GM18520 (cell line): ENCODE data around the gene UNC13B.
"Not testable (repeated sequence)": the region's sequence is repeated elsewhere in the genome, so short reads cannot be mapped to it uniquely, and the experiment has no call there.

Source experiments
- ATAC-seq: cut with Tn5 transposase; IDR thresholded peaks from one replicate; pipeline ENCODE4 v1.9.1; 2021; ENCODE audit not compliant: unreplicated experiment

The UNC13B gene

DNA sequence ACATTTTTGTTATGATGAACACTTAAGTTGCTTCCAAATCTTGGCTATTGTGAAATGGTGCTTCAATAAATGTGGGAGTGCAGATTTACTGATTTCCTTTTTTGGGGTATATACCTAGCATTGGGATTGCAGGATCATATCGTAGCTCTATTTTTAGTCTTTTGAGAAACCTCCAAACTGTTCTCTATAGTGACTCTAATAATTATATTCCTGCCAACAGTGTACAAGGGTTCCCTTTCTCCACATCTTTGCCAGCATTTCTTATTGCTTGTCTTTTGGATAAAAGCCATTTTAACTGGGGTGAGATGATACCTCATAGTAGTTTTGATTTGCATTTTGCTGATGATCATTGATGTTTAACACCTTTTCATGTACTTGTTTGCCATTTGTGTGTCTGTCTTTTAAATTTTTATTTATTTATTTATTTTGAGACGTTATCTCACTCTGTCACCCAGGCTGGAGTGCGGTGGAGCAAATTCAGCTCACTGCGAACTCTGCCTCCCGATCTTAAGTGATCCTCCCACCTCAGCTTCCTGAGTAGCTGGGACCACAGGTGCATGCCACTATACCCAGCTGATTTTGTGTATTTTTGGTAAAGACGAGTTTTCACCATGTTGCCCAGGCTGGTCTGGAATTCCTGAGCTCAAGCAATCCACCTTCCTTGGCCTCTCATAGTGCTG lies 59.0 kb downstream of the UNC13B start:
- no peak for ATAC-seq

DNA sequence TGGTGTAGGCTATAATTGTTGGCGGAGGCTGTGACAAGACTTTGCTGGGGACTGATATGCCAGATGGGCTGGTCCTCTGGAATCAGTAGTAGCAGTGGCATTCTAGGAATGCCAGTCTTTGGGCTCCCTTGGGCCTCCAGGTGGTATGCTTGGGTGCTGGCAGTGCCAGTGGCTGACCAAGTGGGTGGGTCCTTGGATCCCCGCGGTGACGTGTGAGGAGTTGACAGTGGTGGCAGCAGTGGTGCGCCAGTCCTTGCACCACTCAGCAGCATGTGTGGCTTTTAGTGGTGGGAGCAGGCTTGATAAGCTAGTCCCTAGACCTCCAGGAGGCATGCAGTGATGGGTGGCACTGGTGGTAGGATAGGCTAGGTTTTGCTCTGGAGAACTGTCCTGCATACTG lies 63.9 kb downstream of the UNC13B start:
- no peak for ATAC-seq

- no peak for ATAC-seq
These were observed 64.8 kb downstream of the UNC13B start for GRCh38 chr9:35226651-35227050.

DNA sequence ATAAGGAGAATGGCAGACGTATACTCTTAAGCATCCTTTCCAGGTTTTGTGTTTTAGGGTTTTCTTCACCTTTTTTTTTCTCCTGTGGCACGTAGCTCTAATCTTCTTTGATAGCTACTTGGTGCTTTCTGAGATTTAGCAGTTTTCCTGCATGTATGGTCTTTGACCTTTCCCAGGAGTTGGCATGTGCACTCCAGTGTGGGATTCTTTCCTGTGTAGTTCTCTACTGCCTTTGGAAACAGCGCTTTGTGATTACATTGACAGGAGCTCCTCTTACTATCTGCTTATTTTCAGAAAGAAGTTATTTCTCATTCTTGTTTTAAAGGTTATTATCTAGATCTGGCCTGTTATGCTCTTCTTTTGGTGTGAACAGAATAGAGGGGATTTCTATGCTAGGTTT lies 65.5 kb downstream of the UNC13B start:
- ATAC-seq: no peak

- no peak for ATAC-seq
These were observed 67.4 kb downstream of the UNC13B start for GRCh38 chr9:35229066-35229778.

- no peak for ATAC-seq
These were observed 68.0 kb downstream of the UNC13B start for GRCh38 chr9:35229779-35230143.

DNA sequence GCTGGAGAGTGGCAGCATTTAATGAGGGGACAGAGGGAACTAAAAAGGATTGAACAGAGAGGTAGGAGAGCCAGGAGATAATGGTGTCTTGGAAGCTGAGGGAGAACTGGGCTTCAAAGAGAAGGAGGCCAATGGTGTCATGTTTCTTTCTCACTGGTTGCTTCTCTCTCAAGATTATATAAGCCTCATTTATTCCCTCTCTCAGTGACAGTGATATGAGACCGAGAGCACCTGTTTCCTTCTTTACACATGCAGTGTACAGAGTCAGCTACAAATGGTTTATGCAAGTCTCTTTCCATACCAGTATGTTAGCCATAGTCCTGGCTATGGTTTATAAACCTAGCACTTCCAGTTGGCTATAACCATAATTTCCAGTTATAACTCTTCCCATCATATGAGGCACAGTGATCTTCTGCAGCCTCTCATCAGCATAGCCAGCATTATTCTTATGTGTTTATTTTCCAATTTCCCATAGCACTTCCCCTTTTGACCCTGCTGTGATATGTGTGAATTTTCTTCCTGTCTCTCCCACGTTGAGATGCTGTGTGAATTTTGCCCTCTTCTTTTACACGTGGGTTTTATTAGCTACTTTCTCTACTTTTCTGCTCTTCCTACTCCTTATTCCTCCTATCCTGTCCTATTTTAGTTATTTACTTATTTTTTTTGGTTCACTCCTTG lies 71.2 kb downstream of the UNC13B start:
- no peak for ATAC-seq

DNA sequence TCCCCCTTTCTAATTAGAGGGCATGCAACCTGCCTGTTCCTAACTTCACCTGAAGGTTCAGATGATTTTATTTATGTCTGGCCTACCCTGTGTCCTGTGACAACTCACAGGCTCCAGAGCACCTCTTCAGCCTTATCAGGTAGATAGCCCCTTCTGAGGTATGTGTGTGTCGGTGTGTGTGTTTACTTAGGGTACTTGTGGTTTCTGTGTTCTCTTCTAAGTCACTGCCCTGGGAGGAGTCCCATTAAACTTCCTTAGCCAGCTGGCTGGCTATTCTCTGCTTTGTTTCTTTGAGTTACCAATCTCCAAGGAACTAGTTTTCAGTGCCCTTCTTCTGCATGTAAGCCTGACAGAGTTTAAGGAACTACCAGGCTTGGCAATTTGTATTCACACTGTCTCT lies 74.9 kb downstream of the UNC13B start:
- ATAC-seq: no peak

DNA sequence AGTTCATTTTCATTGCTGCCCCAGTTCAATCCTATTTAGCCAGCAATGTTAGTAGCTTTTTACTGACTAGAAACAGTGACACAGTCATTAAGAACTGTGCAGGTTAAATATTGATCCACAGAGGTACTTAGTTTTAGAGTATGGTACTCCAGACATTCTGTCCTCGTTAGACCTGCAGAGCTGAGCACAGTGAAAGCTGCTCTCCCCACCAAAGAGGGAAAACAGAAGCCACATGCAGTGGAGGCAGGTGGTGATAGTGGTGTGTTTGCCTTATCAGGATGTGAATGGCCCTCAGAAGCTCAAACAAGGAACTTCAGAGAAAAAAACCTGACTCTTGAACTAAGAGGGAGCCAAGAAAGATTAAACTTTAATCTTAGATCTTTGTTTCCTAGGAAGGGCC lies 75.5 kb downstream of the UNC13B start:
- no peak for ATAC-seq

DNA sequence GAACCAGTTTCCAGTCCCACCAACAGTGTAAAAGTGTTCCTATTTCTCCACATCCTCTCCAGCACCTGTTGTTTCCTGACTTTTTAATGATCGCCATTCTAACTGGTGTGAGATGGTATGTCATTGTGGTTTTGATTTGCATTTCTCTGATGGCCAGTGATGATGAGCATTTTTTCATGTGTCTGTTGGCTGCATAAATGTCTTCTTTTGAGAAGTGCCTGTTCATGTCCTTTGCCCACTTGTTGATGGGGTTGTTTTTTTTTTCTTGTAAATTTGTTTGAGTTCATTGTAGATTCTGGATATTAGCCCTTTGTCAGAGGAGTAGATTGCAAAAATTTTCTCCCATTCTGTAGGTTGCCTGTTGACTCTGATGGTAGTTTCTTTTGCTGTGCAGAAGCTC lies 84.1 kb downstream of the UNC13B start:
- not testable (repeated sequence) for ATAC-seq

- ATAC-seq: no peak
These were observed 91.3 kb downstream of the UNC13B start for GRCh38 chr9:35253075-35253474.

DNA sequence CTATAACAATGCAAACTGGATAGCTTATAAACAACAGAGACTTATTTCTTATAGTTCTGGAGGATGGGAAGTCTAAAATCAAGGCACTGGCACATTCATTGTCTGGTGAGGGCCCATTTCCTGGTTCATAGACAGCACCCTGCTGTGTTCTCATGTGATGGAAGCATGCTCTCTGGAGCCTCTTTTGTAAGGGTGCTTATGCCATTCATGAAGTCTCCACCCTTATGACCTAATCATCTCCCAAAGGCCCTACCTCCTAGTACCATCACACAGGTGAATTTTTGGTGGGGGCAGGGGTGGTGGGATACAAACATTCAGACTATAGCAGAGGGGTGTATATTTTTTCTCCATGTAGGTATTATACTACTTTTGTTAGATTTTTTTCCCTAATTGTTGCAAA lies 92.4 kb downstream of the UNC13B start:
- no peak for ATAC-seq

DNA sequence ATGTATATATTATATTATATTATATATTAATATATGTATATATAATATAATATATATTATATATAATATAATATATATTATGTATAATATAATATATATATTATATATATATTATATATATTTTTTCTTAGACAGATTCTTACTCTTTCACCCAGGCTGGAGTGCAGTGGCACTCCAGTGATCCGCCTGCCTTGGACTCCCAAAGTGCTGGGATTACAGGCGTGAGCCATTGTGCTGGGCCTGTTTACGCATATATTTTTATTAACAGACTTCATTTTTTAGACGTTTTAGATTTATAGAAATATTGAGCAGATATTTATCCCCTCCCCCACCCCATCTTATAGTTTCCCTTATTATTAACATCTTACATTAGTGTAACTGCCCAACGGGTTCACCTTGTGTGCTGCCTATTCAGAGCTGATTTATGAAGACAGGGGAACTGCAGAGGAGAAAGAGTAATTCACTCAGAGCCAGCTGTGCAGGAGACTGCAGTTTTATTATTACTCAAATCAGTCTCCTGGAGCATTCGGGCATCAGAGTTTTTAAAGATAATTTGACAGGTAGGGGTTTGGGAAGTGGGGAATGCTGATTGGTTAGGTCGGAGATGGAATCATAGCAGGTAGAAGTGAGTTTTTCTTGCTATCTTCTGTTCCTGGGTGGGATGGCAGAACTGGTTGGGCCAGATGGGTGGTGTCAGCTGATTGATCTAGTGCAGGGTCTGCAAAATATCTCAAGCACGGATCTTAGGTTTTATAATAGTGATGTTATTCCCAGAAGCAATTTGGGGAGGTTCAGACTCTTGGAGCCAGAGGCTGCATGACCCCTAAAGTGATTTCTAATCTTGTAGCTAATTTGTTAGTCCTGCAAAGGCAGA lies 93.4 kb downstream of the UNC13B start:
- ATAC-seq: no peak

DNA sequence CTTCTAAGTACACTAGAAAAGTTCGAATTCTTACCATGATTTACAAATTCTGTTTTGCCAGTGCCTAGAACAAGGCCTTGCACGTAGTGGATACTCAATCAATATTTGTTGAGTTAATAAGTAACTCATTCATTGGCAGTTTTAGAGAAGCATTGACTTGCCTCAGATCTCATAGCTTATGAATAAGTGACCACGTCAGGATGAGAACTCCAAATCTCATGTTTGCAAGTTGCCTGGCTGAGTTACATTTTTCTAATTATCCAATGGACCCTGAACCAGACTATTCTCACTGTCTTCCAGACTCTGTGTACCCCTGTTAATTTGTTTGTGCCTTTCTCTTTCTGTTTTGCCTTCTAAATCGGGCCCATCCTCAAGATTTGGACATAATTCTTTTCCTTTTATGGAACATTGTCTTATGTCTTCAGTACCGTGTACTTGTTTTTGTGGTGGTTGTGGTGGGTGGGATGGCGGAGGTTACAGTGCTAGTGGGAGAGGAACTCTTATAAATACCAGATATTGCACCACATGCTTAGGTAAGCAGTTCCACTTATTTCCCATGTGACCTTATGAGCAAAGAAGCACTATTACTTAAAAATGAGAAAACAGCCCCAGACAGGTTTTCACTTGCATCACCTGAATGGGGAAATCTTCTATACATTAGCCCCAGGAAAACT lies 96.3 kb downstream of the UNC13B start:
- ATAC-seq: no peak

GRCh38 chr9:35258660-35259474 lies 97.1 kb downstream of the UNC13B start:
- ATAC-seq: no peak

GRCh38 chr9:35260186-35260585 lies 98.4 kb downstream of the UNC13B start:
- ATAC-seq: no peak

DNA sequence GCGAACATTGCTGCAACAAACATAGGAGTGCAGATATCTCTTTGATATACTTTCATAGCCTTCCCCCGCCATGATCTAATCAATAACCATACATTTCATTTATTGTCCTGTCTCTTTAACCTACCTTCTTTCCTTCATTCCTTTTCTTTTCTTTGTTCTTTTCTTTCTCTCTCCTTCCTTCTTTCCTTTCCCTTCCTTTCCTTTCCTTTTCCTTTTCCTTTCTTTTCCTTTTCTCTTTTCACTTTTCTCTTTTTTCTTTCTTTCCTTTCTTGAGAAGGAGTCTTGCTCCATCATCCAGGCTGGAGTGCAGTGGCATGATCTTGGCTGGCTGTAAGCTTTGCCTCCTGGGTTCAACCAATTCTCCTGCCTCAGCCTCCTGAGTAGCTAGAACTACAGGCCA lies 100.3 kb downstream of the UNC13B start:
- no peak for ATAC-seq

DNA sequence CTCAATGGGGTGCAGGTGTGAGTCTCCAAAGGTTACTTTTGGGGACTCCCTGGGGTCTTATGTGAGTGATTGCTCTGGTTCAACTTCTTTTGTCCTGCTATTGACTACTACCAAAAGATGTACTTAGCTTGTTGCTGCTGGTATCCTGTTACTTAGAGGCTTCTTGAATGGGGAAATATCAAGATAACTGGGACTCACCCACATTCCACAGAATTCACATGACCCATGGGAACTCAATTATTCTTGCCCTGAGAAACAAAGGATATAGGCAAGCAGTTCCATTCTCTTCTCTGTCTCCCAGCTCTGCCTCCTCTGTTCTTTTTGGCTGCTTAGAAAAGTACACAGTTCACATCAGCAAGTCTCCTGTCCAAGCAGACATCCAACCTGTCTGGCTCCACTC lies 105.9 kb downstream of the UNC13B start:
- no peak for ATAC-seq

DNA sequence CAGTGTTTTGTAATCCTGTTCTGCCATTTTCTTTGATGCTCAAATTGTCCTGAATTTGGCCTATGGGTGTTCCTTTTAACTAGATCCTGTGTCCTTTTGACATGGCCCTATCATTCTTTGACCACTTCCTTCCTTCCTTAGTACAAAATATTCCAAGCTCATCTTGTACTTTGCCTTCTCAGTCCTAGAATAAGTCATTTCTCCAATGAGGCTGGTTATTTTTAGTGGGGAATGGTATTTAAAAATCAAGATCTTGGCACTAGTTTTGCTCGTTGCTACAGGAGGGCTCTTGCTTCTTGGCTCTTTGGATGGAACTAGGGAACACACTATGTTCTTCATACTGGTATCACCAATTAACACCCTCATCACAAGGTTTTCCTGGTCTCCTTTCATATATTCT lies 108.1 kb downstream of the UNC13B start:
- ATAC-seq: no peak

- ATAC-seq: no peak
These were observed 109.8 kb downstream of the UNC13B start for GRCh38 chr9:35271637-35272036.
